IMR-90 (cell line): Measurements from ENCODE around the gene PRR5L. TPM values are rescaled to one million over a fixed set of nuclear protein-coding genes. Genes with fewer than 3 reads are reported as not detected.

Experiments used
- ATAC-seq: fragments of 200-7000 bp; cut with Tn5 transposase; 2 replicates; pipeline ENCODE4 v1.9.1; 2020; ENCODE audit warnings: low read depth, mild to moderate bottlenecking, moderate library complexity
- BruUV-seq: library from RNA; stranded (reverse); fragments of 400-500 nt; replicated peaks from 2 replicates; lab custom pipeline; 2021; lab: Mats Ljungman, UMichigan
- CTCF ChIA-PET: fragments of 300-600 bp; formaldehyde crosslinking; extraction: SDS; loops from one replicate; lab custom pipeline; 2021; ENCODE audit warnings: antibody characterized with exemption; lab: Yijun Ruan, JAX
- POLR2A ChIA-PET: fragments of 300-600 bp; sonication (Branson Sonifier 250); formaldehyde crosslinking; loops from one replicate; lab custom pipeline; 2022; ENCODE audit warnings: antibody characterized with exemption; ENCODE audit not compliant: unreplicated experiment; lab: Charles Lee
- DNase-seq: peaks from one replicate; pipeline ENCODE4 v3.0.0; 2013
- H2AFZ ChIP-seq: replicated peaks from 2 replicates; pipeline ENCODE3; 2013; ENCODE audit warnings: low read length, mild to moderate bottlenecking; ENCODE audit not compliant: poor library complexity
- H2AK5ac ChIP-seq: 2 replicates; pipeline ENCODE4 v1.6.1; 2013; ENCODE audit warnings: low read depth, low read length, inconsistent platforms
- H2AK9ac ChIP-seq: replicated peaks from 2 replicates; pipeline ENCODE3; 2013; ENCODE audit warnings: mild to moderate bottlenecking, low read depth, low read length, moderate library complexity; ENCODE audit not compliant: poor library complexity
- H2BK120ac ChIP-seq: 2 replicates; pipeline ENCODE4 v1.6.1; 2013; ENCODE audit warnings: low read depth, low read length, inconsistent platforms
- H2BK15ac ChIP-seq: 3 replicates; pipeline ENCODE4 v1.6.1; 2013; ENCODE audit warnings: low read depth, low read length, inconsistent platforms
- H2BK20ac ChIP-seq: 2 replicates; pipeline ENCODE4 v1.6.1; 2013; ENCODE audit warnings: low read depth, mild to moderate bottlenecking, inconsistent platforms, low read length, moderate library complexity
- H2BK5ac ChIP-seq: 2 replicates; pipeline ENCODE4 v1.6.1; 2013; ENCODE audit warnings: mild to moderate bottlenecking, low read depth, low read length, inconsistent platforms; ENCODE audit not compliant: poor library complexity, severe bottlenecking
- H3K14ac ChIP-seq: replicated peaks from 2 replicates; pipeline ENCODE4 v1.6.1; 2013; ENCODE audit warnings: low read depth, low read length, inconsistent platforms
- H3K18ac ChIP-seq: 2 replicates; pipeline ENCODE4 v1.6.1; 2013; ENCODE audit warnings: low read depth, low read length, control low read depth
- H3K23ac ChIP-seq: 2 replicates; pipeline ENCODE4 v1.6.1; 2013; ENCODE audit warnings: low read depth, low read length, inconsistent platforms
- H3K27ac ChIP-seq: 2 replicates; pipeline ENCODE4 v1.5.1; 2013; ENCODE audit warnings: mild to moderate bottlenecking, control low read depth, low read length; ENCODE audit not compliant: insufficient read depth
- H3K27me3 ChIP-seq: 2 replicates; pipeline ENCODE4 v1.6.1; 2013; ENCODE audit warnings: low read length; ENCODE audit not compliant: control insufficient read depth, insufficient read depth
- H3K36me3 ChIP-seq: 2 replicates; pipeline ENCODE4 v1.6.1; 2013; ENCODE audit warnings: low read length, mixed read lengths; ENCODE audit not compliant: control insufficient read depth, insufficient read depth
- H3K4ac ChIP-seq: 2 replicates; pipeline ENCODE4 v1.6.1; 2013; ENCODE audit warnings: low read depth, low read length, inconsistent platforms
- H3K4me1 ChIP-seq: 2 replicates; pipeline ENCODE4 v1.6.1; 2013; ENCODE audit warnings: low read length, mixed read lengths; ENCODE audit not compliant: control insufficient read depth, insufficient read depth
- H3K4me2 ChIP-seq: 2 replicates; pipeline ENCODE4 v1.6.1; 2013; ENCODE audit warnings: low read depth, mild to moderate bottlenecking, control low read depth, low read length, moderate library complexity
- H3K4me3 ChIP-seq: 2 replicates; pipeline ENCODE4 v1.5.1; 2013; ENCODE audit warnings: low read depth, mild to moderate bottlenecking, control low read depth, low read length, moderate library complexity; ENCODE audit not compliant: insufficient read depth
- H3K56ac ChIP-seq: 2 replicates; pipeline ENCODE4 v1.6.1; 2013; ENCODE audit warnings: low read length, inconsistent platforms; ENCODE audit not compliant: insufficient read depth; ENCODE audit errors: extremely low read depth
- H3K79me1 ChIP-seq, 2 experiments: 2 replicates each; pipeline ENCODE4 v1.6.1; 2013; ENCODE audit warnings: low read length in 2 of 2, inconsistent platforms in 1 of 2, low read depth in 1 of 2
- H3K9ac ChIP-seq: 2 replicates; pipeline ENCODE4 v1.6.1; 2013; ENCODE audit warnings: low read depth, low read length, control low read depth
- H3K9me1 ChIP-seq: 2 replicates; pipeline ENCODE4 v1.6.1; 2013; ENCODE audit warnings: low read length, inconsistent platforms; ENCODE audit not compliant: insufficient read depth
- H3K9me3 ChIP-seq: 2 replicates; pipeline ENCODE4 v1.6.1; 2013; ENCODE audit warnings: low read length; ENCODE audit not compliant: control insufficient read depth, insufficient read depth
- H4K20me1 ChIP-seq: 2 replicates; pipeline ENCODE4 v1.6.1; 2013; ENCODE audit warnings: low read length, inconsistent platforms; ENCODE audit not compliant: insufficient read depth
- H4K5ac ChIP-seq: 2 replicates; pipeline ENCODE4 v1.6.1; 2013; ENCODE audit warnings: mild to moderate bottlenecking, low read depth, low read length, control low read depth
- H4K8ac ChIP-seq, 2 experiments: 2 replicates each; pipeline ENCODE4 v1.6.1; 2013; ENCODE audit warnings: low read depth in 2 of 2, low read length in 2 of 2, control low read depth in 1 of 2, inconsistent platforms in 1 of 2
- H4K91ac ChIP-seq: 2 replicates; pipeline ENCODE4 v1.6.1; 2013; ENCODE audit warnings: low read depth, low read length, inconsistent platforms; ENCODE audit not compliant: insufficient read depth
- BHLHE40 ChIP-seq: fragments of 150-350 bp; IDR thresholded peaks from 2 replicates; pipeline ENCODE4 v1.6.1; 2016; ENCODE audit warnings: mild to moderate bottlenecking, low read depth, low read length
- CTCF ChIP-seq: conservative IDR thresholded peaks from 2 replicates; pipeline ENCODE4 v1.5.1; 2012; ENCODE audit warnings: mild to moderate bottlenecking, low read depth, low read length, improper control_type of control experiment
- MAZ ChIP-seq: IDR thresholded peaks from 2 replicates; pipeline ENCODE4 v1.6.1; 2012; ENCODE audit warnings: low read depth, mild to moderate bottlenecking, low read length, improper control_type of control experiment, moderate library complexity, borderline replicate concordance
- NFE2L2 ChIP-seq: fragments of 150-350 bp; IDR thresholded peaks from 2 replicates; pipeline ENCODE4 v1.6.1; 2016; ENCODE audit warnings: low read depth, mild to moderate bottlenecking, low read length
- POLR2A ChIP-seq: IDR thresholded peaks from 2 replicates; pipeline ENCODE4 v1.6.1; 2012; ENCODE audit warnings: mild to moderate bottlenecking, low read depth, low read length
- SMC3 ChIP-seq: fragments of 150-350 bp; IDR thresholded peaks from 2 replicates; pipeline ENCODE4 v1.6.1; 2016; ENCODE audit warnings: low read depth, mild to moderate bottlenecking, antibody characterized with exemption, low read length, moderate library complexity
- USF2 ChIP-seq: fragments of 150-350 bp; IDR thresholded peaks from 2 replicates; pipeline ENCODE4 v1.6.1; 2017; ENCODE audit warnings: mild to moderate bottlenecking, antibody characterized with exemption, low read length, low read depth
- WGBS, 2 experiments: methylation state at CpG; one replicate each; pipeline versions ENCODE4 v1.1.5 to v1.1.7; 2013; ENCODE audit warnings: missing lambda C conversion rate in 2 of 2; ENCODE audit not compliant: insufficient read length in 1 of 2; ENCODE audit errors: extremely low coverage in 2 of 2; 5-methylcytosine and 5-hydroxymethylcytosine counted together
- dilution Hi-C: fragments of 300-500 bp; cut with HindIII; formaldehyde crosslinking; loops from one replicate; pipeline ENCODE4 v1.14.3; 2018; ENCODE audit warnings: low sequenced_read_pairs; ENCODE audit not compliant: unreplicated experiment
- in situ Hi-C: fragments of 300-500 bp; cut with MboI; formaldehyde crosslinking; loops from 3 replicates; pipeline ENCODE4 v1.14.3; 2019; ENCODE audit warnings: low sequenced_read_pairs, inconsistent platforms, mixed read lengths
- intact Hi-C: fragments of 100-400 bp; cut with micrococcal nuclease; formaldehyde crosslinking; loops from 2 replicates; pipeline ENCODE4 v1.10.0; 2022
- polyA plus RNA-seq, 3 experiments: library from polyadenylated mRNA; depleted of rRNA; stranded (reverse); fragments of >200 nt; gene quantifications; 2 replicates each; pipeline ENCODE4 v1.2.3, GENCODE V29; 2012; ENCODE audit warnings: low replicate concordance in 1 of 3
- total RNA-seq: library from RNA; depleted of rRNA; stranded (reverse); fragments of >200 nt; gene quantifications from 2 replicates; pipeline ENCODE4 v1.2.3, GENCODE V29; 2012

Gene PRR5L
- total and polyA plus RNA-seq, 2 of the 4 experiments (the other 2 are of a cell fraction) = 2.9 to 3.6 TPM

GRCh38 chr11:36508743-36509142, 212.7 kb downstream of the PRR5L start:
- Histone ChIP-seq H3K27me3 (no peaks in the 10 kb centered on the region), H2AFZ (no peak overlapping the region), H3K4me3 (peak overlapping the region; percentile 95), H2BK5ac (no peak overlapping the region), H3K4ac (no peak overlapping the region), H3K4me2 (peak overlapping the region; percentile 74), H3K9me3 (no peaks in the 10 kb centered on the region), H3K9me1 (no peaks in the 10 kb centered on the region), H2BK120ac (no peak overlapping the region), H4K8ac (no peak overlapping the region), H3K79me1 (peaks cover 0 to 44% of the 10 kb centered on the region in 2 experiments; a peak in 2 of 4 replicates), H3K27ac (no peak overlapping the region), H3K14ac (peak overlapping the region; percentile 59; the same call in 1 of the 2 replicates), H3K56ac (0 out of 2 replicates have a peak overlapping the region, but pooled peaks have one; percentile 16), H3K9ac (peak overlapping the region; percentile 97), H2AK5ac (no peak overlapping the region), H2AK9ac (no peak overlapping the region), H4K20me1 (peaks cover 15% of the 10 kb centered on the region), H4K91ac (0 out of 2 replicates have a peak overlapping the region, but pooled peaks have one; percentile 1), H2BK15ac (no peak overlapping the region), H3K4me1 (no peaks in the 10 kb centered on the region), H3K18ac (no peak overlapping the region), H2BK20ac (no peak overlapping the region), H4K5ac (no peak overlapping the region), H3K36me3 (no peaks in the 10 kb centered on the region; the same call in 1 of the 2 replicates), H3K23ac (peak overlapping the region; percentile 58)
- DNase-seq = peak; percentile 6
- BruUV-seq = TSS peak; percentile 41
- CTCF ChIA-PET = interaction anchor here (0.7 to 2.0 kb wide), 4 partner anchors 8 to 1084 kb away, joined by 4 to 6 read pairs (median 4); no protein-coding TSS in a partner anchor
- in situ Hi-C loops = no loop called here
- no peak for TF ChIP-seq MAZ
- no peak for TF ChIP-seq CTCF
- TF ChIP-seq SMC3 = no peak
- no peak for TF ChIP-seq BHLHE40
- no peak for TF ChIP-seq POLR2A
- no peak for TF ChIP-seq NFE2L2
- no peak; the same call in 1 of the 2 replicates for TF ChIP-seq USF2
- dilution Hi-C loops = no loop called here
- no peak for ATAC-seq
- intact Hi-C loops = no loop called here
- WGBS, 2 experiments = no CpG with 5 or more reads among the region's 3 CpGs
- POLR2A ChIA-PET = no interaction called here
